GM12892 (cell line): ENCODE data around the gene TMCO2.

ENCODE experiments used
- POLR2A ChIP-seq: IDR thresholded peaks from 2 replicates; pipeline ENCODE4 v1.6.1; 2011; ENCODE audit warnings: low read depth, low read length, control low read depth
- POLR2AphosphoS5 ChIP-seq: IDR thresholded peaks from 2 replicates; pipeline ENCODE4 v1.6.1; 2011; ENCODE audit warnings: low read depth, low read length, control low read depth

DNA sequence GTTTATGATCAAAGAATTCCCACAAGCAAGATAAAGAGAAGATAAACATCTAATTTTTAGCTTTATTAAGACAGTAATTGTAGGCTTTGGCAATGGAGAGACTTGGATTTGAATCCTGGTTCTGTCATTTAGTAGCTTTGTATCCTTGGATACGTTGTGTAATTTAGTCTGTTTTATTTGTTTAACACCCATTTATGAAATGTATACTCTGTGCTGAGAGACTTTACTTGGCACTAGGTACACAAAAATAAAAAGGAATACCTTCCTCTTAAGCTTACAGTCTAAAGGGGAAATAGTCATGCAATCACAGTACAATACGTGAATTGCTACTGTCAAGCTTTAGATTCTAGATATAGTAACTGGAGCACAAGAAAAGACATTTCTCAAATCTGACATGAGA, 34.1 kb downstream of the TMCO2 start:
- TF ChIP-seq POLR2A, result no peak
- TF ChIP-seq POLR2AphosphoS5, result no peak
